A549 (cell line): ENCODE results near the gene CAPN8. TPM values are rescaled to one million over a fixed set of nuclear protein-coding genes. Genes with fewer than 3 reads are reported as not detected.

Experiments
- ATAC-seq, 2 experiments: fragments of 200-7000 bp in 1 of 2; fragments of >200 bp in 1 of 2; cut with Nextera tagmentation in 1 of 2; cut with Tn5 transposase in 1 of 2; 3 replicates each; pipeline versions ENCODE4 v1.8.0 to v1.9.1; 2018 to 2020; ENCODE audit warnings: mild to moderate bottlenecking in 1 of 2, moderate library complexity in 1 of 2
- CTCF ChIA-PET: fragments of 300-600 bp; sonication (Branson Sonifier 250); formaldehyde crosslinking; extraction: SDS; loops from one replicate; lab custom pipeline; 2021; ENCODE audit warnings: antibody characterized with exemption, inconsistent platforms; lab: Yijun Ruan, JAX
- POLR2A ChIA-PET: fragments of 350-600 bp; formaldehyde crosslinking; extraction: SDS; loops from one replicate; lab custom pipeline; 2021; ENCODE audit warnings: antibody characterized with exemption, inconsistent platforms; lab: Yijun Ruan, JAX
- DNase-seq, 2 experiments: peaks; one replicate each; pipeline versions ENCODE4 v3.0.0 to v3.0.0-alpha.2; 2011 to 2016; ENCODE audit warnings: low read depth in 1 of 2, low spot score in 1 of 2
- FAIRE-seq: peaks from 2 replicates; lab custom pipeline; 2011; peaks lifted over from hg19 to GRCh38; lab: Jason Lieb, UNC
- H3K27ac ChIP-seq, 2 experiments: fragments of >200 bp; sonication (Bioruptor Twin); formaldehyde crosslinking; 3 replicates each; pipeline ENCODE4 v1.5.1; 2016 to 2017
- H3K4me1 ChIP-seq: fragments of >200 bp; sonication (Bioruptor Twin); formaldehyde crosslinking; 3 replicates; pipeline ENCODE4 v1.6.1; 2016
- H3K4me2 ChIP-seq: fragments of >200 bp; sonication (Bioruptor Twin); formaldehyde crosslinking; 3 replicates; pipeline ENCODE4 v1.6.1; 2016
- H3K4me3 ChIP-seq: fragments of >200 bp; sonication (Bioruptor Twin); formaldehyde crosslinking; 3 replicates; pipeline ENCODE4 v1.5.1; 2016
- H3K9me3 ChIP-seq: fragments of >200 bp; sonication (Bioruptor Twin); formaldehyde crosslinking; 3 replicates; pipeline ENCODE4 v1.6.1; 2016
- ATOH8 ChIP-seq: fragments of 250-450 bp; sonication (Bioruptor Pico); IDR thresholded peaks from 2 replicates; pipeline ENCODE4 v1.5.0; 2020; ENCODE audit warnings: low read depth, mild to moderate bottlenecking, moderate library complexity
- BCL3 ChIP-seq: fragments of >200 bp; sonication (Bioruptor Twin); formaldehyde crosslinking; IDR thresholded peaks from 3 replicates; pipeline ENCODE4 v1.6.1; 2016
- CBX2 ChIP-seq: fragments of 200-600 bp; sonication (generic); IDR thresholded peaks from 2 replicates; pipeline ENCODE4 v1.6.1; 2016; ENCODE audit warnings: low read depth, mild to moderate bottlenecking, borderline replicate concordance
- CEBPB ChIP-seq, 2 experiments: fragments of >200 bp in 1 of 2; sonication (Bioruptor Twin) in 1 of 2; formaldehyde crosslinking in 1 of 2; IDR thresholded peaks; 2 replicates each; pipeline ENCODE4 v1.6.1; 2012 to 2016
- CTCF ChIP-seq: fragments of >200 bp; sonication (Bioruptor Twin); formaldehyde crosslinking; IDR thresholded peaks from 3 replicates; pipeline ENCODE4 v1.5.1; 2016
- EHF ChIP-seq: fragments of 250-450 bp; sonication (Bioruptor Pico); IDR thresholded peaks from 2 replicates; pipeline ENCODE4 v1.5.0; 2020; ENCODE audit warnings: mild to moderate bottlenecking
- ELK1 ChIP-seq: fragments of 150-350 bp; IDR thresholded peaks from 2 replicates; pipeline ENCODE4 v1.6.1; 2014; ENCODE audit warnings: low read depth, mild to moderate bottlenecking, low read length
- FOXS1 ChIP-seq: fragments of 250-450 bp; sonication (Bioruptor Pico); IDR thresholded peaks from 2 replicates; pipeline ENCODE4 v1.5.0; 2020; ENCODE audit warnings: mild to moderate bottlenecking, moderate library complexity
- GATA3 ChIP-seq: IDR thresholded peaks from 2 replicates; pipeline ENCODE4 v1.6.1; 2012; ENCODE audit warnings: borderline replicate concordance
- HMGXB4 ChIP-seq: fragments of 250-450 bp; sonication (Bioruptor Pico); IDR thresholded peaks from 2 replicates; pipeline ENCODE4 v1.5.0; 2021; ENCODE audit warnings: mild to moderate bottlenecking, moderate library complexity, borderline replicate concordance
- JUN ChIP-seq, 2 experiments: fragments of >200 bp; sonication (Bioruptor Twin); formaldehyde crosslinking; IDR thresholded peaks; 2 replicates in 1 of 2; 3 replicates in 1 of 2; pipeline ENCODE4 v1.6.1; 2016 to 2017
- JUNB ChIP-seq: fragments of >200 bp; sonication (Bioruptor Twin); formaldehyde crosslinking; IDR thresholded peaks from 2 replicates; pipeline ENCODE4 v1.6.1; 2016
- MYC ChIP-seq: IDR thresholded peaks from 2 replicates; pipeline ENCODE4 v1.6.1; 2012; ENCODE audit warnings: mild to moderate bottlenecking, inconsistent platforms, low read length, improper control_type of control experiment, borderline replicate concordance
- NPAS2 ChIP-seq: fragments of 250-450 bp; sonication (Bioruptor Pico); IDR thresholded peaks from 2 replicates; pipeline ENCODE4 v1.8.0; 2022; ENCODE audit warnings: mild to moderate bottlenecking, moderate library complexity, borderline replicate concordance
- POLR2A ChIP-seq: IDR thresholded peaks from 2 replicates; pipeline ENCODE4 v1.6.1; 2012; ENCODE audit warnings: mild to moderate bottlenecking, low read length
- POLR2AphosphoS2 ChIP-seq: conservative IDR thresholded peaks from 2 replicates; pipeline ENCODE4 v1.6.1; 2012; ENCODE audit warnings: low read length, improper control_type of control experiment, inconsistent platforms
- RAD21 ChIP-seq, 2 experiments: fragments of >200 bp in 1 of 2; sonication (Bioruptor Twin) in 1 of 2; formaldehyde crosslinking in 1 of 2; IDR thresholded peaks in 1 of 2; conservative IDR thresholded peaks in 1 of 2; 2 replicates in 1 of 2; 3 replicates in 1 of 2; pipeline ENCODE4 v1.6.1; 2012 to 2018; ENCODE audit warnings: inconsistent platforms in 1 of 2
- RNF2 ChIP-seq: fragments of 200-600 bp; sonication (generic); IDR thresholded peaks from 2 replicates; pipeline ENCODE4 v1.6.1; 2016; ENCODE audit warnings: low read depth, mild to moderate bottlenecking, antibody characterized with exemption, moderate library complexity, borderline replicate concordance
- SMC3 ChIP-seq: fragments of >200 bp; sonication (Bioruptor Twin); formaldehyde crosslinking; IDR thresholded peaks from 3 replicates; pipeline ENCODE4 v1.6.1; 2018; ENCODE audit warnings: inconsistent platforms
- TFCP2L1 ChIP-seq: fragments of 250-450 bp; sonication (Bioruptor Pico); IDR thresholded peaks from 2 replicates; pipeline ENCODE4 v1.5.0; 2021; ENCODE audit warnings: mild to moderate bottlenecking
- WGBS: methylation state at CpG from one replicate; pipeline ENCODE4 v1.1.6; 2017; ENCODE audit errors: missing lambda C conversion rate; 5-methylcytosine and 5-hydroxymethylcytosine counted together
- polyA plus RNA-seq, 4 experiments: library from polyadenylated mRNA; depleted of rRNA in 3 of 4; stranded (reverse); fragments of >200 nt; fragmentation: RNase III in 1 of 4; extraction: RNeasy Plus Mini Kit Qiagen cat#74134 plus additional on column Dnase treatment in 1 of 4; gene quantifications; 2 replicates in 3 of 4; 3 replicates in 1 of 4; pipeline ENCODE4 v1.2.3, GENCODE V29; 2011 to 2017

CAPN8 gene
- polyA plus RNA-seq, 2 of the 4 experiments (the other 2 are of a cell fraction) = 0.39 to 1.5 TPM

GRCh38 chr1:223618680-223619079 lies 46.8 kb downstream of the CAPN8 start:
- CTCF ChIA-PET = interaction anchor here (2.0 to 4.2 kb wide), 3 partner anchors 10 to 485 kb away, joined by 12 to 17 read pairs (median 16); no protein-coding TSS in a partner anchor
- ATAC-seq = no peak
- TF ChIP-seq FOXS1 (CRISPR knock-in tag) (no peak), RAD21 (conservative IDR thresholded peaks at IDR 0.05 in 1 of 2, IDR thresholded peaks at IDR 0.05 in 1 of 2) (no peak), POLR2AphosphoS2 (no peak), CTCF (no peak), CBX2 (no peak), POLR2A (no peak), ELK1 (no peak), EHF (CRISPR knock-in tag) (no peak)
- WGBS = 62% methylated on average over 5 of the region's 5 CpGs
- no peak for DNase-seq
- Histone ChIP-seq H3K4me1 (no peaks in the 10 kb centered on the region), H3K4me3 (no peak overlapping the region), H3K9me3 (no peaks in the 10 kb centered on the region), H3K27ac (no peak overlapping the region), H3K4me2 (no peak overlapping the region)
- FAIRE-seq = no peak
- POLR2A ChIA-PET = no interaction called here

- H3K4me3 ChIP-seq = no peak overlapping the region
- FAIRE-seq (no peak), DNase-seq (no peak), ATAC-seq (0 out of 6 replicates have a peak, but pooled peaks of 1 of the 2 experiments have one; percentile 30)
- 61% methylated on average over 4 of the region's 4 CpGs for WGBS
- H3K9me3 ChIP-seq = no peaks in the 10 kb centered on the region
- H3K27ac ChIP-seq = no peak overlapping the region
- no peaks in the 10 kb centered on the region for H3K4me1 ChIP-seq
- ChIA-PET CTCF (interaction anchor here (1.1 to 4.2 kb wide), 4 partner anchors 11 to 484 kb away, joined by 3 to 17 read pairs (median 14); no protein-coding TSS in a partner anchor), POLR2A (no interaction called here)
- no peak for TF ChIP-seq SMC3
- TF ChIP-seq JUNB = no peak
- no peak for TF ChIP-seq MYC
- TF ChIP-seq HMGXB4 (CRISPR knock-in tag) = no peak
- TF ChIP-seq ELK1 = no peak
- no peak overlapping the region for H3K4me2 ChIP-seq
These were observed 48.0 kb downstream of the CAPN8 start for GRCh38 chr1:223617323-223618070.

GRCh38 chr1:223616586-223616985 lies 48.9 kb downstream of the CAPN8 start:
- 65% methylated on average over 4 of the region's 4 CpGs for WGBS

More at GRCh38 chr1:223616586-223616985, 48.9 kb downstream of the CAPN8 start:
- Histone ChIP-seq H3K4me3 (no peak overlapping the region), H3K4me1 (no peaks in the 10 kb centered on the region), H3K9me3 (no peaks in the 10 kb centered on the region), H3K27ac (no peak overlapping the region), H3K4me2 (no peak overlapping the region)
- ChIA-PET POLR2A (no interaction called here), CTCF (interaction anchor here (1.1 to 3.5 kb wide), 3 partner anchors 59 to 483 kb away, joined by 3 to 17 read pairs (median 12); no protein-coding TSS in a partner anchor)
- TF ChIP-seq RNF2 (no peak), NPAS2 (CRISPR knock-in tag) (no peak), TFCP2L1 (CRISPR knock-in tag) (no peak), GATA3 (no peak), CEBPB (IDR thresholded peaks at IDR 0.05) (no peak), RAD21 (conservative IDR thresholded peaks at IDR 0.05 in 1 of 2, IDR thresholded peaks at IDR 0.05 in 1 of 2) (no peak), JUN (IDR thresholded peaks at IDR 0.05) (no peak), POLR2A (no peak), SMC3 (no peak), FOXS1 (CRISPR knock-in tag) (no peak), ATOH8 (CRISPR knock-in tag) (no peak), BCL3 (no peak)
- FAIRE-seq = no peak
- DNase-seq = no peak
- ATAC-seq = no peak
